Activated CD4-positive, CD25-positive, alpha-beta regulatory T cell (primary cell): ENCODE results near the gene MAP4K3.

Experiments
- DNase-seq, 4 experiments: peaks; one replicate each; lab custom pipeline; 2025; lab: John Stamatoyannopoulos, UW

MAP4K3 gene

DNA sequence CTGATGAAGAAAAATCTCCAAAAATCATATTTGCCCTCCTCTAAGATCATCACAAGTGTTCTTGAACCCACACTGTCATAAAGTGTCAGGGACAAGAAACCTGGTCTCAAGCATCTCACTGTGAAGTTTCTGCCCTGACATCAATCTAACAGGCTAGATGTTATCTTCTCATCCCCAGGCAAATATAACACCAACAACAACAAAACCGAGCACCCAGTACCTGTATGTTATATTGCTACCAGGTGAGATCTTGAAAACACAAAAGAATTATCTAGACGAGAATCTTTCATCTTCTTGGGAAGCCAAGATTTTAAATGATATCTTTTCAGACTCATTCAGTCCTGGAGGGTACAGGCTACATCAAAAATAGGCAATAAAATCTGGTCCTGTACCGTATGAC lies 8.8 kb upstream of the MAP4K3 start:
- no peak for DNase-seq

DNA sequence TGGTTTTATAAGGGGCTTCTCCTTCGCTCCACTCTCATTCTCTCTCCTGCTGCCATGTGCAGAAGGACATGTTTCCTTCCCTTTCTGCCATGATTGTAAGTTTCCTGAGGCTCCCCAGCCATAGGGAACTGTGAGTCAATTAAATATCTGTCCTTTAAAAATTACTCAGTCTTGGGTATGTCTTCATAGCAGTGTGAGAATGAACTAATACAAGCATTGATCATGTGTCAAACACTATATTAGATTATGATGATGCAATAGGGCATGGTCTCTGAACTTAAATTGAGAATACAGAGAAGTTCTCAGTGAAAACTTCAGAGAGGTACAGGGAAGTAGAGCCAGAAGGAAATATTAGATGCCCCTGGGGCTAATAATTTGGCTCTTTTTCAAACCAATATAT lies 5.9 kb upstream of the MAP4K3 start:
- no peak for DNase-seq

DNA sequence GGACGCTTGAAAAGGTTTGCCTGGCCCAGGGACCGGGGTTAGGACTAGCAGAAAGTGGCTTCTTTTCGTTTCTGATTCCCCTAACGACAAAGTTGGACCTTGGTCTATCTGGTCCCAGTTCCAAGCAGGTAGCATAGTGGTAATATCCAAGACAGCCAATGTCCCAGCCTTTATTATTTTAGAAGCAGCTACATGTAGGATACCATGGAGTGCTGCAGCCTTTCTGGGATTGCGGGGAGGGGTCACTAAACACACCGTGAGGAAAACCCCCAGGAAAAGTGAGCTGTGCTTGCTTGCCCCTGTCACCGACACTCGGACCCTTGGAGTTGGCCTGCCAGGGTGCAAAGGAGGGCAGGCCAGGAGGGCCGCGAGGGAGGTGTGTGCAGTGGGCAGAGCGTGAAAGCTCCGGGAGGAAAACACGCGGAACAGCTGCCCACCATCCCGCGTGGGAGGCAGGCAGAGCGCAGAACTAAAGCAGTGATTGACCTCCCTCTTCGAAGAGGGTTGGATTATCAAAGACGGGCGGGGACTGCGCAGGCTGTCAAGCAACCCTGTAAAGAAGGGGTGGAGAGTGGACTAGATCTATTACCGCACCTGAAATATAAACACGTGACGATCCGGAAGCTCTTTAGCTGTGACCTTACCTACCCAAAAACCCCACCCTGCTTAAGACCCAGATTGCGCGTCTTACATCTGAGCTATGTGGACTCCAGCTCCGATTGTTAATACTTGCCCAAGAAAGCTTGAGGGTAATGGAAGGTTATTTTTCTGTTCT lies 624 bp upstream of the MAP4K3 start:
- peak in 2 of 4 experiments; percentile 2 to 5 for DNase-seq

DNA sequence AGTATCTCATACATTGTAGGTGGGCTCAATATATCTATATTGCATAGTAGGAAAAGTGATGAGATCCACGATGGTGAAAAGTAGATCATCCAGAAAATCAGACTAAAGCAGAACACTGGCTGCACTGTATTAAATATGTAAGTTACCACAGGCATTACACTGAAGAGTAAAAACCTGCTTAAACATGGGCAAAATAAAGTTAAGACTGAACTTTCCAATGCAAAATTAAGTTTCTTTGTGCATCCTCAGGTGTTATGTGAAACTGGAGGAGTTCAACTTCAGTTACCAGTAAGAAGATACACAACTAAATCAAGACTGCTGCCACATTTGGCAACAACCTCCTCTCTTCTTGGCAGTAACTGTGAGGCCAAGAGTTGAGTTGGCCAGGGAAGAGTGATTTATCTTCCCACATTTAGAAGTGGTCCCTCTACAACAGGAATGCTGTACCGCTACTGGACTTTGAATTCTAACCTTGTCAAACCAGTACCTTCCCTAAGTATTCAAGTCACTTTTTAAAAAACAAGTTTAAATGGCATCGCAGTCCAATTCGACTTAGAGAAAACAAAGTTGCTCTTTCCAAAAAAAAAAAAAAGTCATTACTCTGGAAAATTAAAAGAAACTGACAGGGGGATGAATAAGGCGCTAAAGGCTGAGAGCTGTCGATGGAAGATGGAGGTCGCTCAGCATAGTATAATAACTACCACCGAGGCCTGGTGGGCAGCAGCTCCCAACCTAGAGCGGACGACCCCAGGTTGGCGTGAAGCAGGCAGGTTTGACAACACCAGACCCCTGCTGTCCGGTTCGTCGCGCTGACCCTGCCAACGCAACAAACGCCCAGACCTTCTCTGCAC lies 1.1 kb downstream of the MAP4K3 start:
- peak in 1 of 4 experiments; percentile 2 for DNase-seq

DNA sequence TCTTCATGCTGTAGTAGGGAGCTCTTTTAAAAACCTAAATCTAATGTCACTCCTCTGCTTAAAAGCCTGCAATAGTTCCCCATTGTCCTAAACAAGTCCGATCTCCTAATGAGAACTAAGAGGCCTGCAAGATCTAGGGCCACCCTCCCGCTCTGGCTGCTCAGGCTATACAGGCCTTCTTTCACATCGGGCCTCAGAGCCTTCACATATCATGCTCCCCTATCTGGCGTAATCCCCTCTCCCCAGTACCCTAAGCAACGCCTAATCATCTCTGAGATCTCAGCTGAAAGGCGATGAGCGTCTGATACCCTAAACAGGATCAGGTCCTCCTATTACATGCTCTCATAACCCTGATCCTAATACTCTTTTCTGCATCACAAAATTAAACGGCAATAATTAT lies 1.9 kb downstream of the MAP4K3 start:
- no peak for DNase-seq

GRCh38 chr2:39434233-39434897 lies 2.7 kb downstream of the MAP4K3 start:
- DNase-seq = no peak

DNA sequence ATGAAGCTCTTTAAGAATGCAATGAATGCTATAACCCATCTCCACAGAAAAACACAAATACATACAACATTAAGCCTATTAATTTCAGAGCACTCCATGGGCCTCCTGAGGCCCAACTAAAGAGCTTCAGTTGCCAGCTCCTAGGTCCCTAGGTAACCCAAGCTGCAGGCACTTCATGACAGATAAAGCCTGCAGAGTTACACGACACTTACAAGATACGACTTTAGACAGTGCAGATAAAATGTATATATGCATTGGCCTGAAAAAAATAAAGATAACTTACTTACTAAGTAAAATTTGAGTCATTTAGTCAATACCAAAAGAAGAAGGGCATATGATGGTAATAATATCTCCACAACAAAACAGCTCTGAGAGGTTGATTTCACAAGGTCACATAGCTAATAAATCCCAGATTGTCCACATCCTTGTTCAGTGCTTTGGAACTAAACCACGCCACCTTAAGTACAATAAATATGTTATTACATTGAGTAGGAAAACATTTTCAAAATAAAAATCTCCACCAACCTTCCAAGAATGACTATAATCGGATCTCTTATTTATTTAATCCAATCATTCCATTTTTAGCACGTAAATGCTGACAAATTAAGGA lies 3.4 kb downstream of the MAP4K3 start:
- DNase-seq = no peak

DNA sequence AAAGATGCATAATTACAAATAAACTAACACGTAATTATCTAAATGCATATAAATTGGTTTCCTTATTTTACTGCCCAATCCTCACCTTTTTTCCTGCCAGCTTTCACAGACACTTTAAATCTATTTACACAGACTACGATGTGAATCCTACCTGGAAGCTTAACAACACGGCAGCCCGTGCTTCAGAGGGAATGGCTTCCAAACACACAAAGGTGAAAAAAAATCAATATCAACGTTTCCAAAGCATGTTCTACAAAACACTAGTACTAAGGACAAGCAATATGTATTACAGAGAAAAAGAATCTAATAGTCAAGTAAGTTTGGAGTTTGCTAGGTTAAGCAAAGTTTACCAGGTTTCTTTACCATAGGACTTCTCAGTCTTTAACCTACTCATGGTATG lies 4.4 kb downstream of the MAP4K3 start:
- DNase-seq = no peak

- no peak for DNase-seq
Observed at GRCh38 chr2:39431592-39432316, 5.3 kb downstream of the MAP4K3 start.

DNA sequence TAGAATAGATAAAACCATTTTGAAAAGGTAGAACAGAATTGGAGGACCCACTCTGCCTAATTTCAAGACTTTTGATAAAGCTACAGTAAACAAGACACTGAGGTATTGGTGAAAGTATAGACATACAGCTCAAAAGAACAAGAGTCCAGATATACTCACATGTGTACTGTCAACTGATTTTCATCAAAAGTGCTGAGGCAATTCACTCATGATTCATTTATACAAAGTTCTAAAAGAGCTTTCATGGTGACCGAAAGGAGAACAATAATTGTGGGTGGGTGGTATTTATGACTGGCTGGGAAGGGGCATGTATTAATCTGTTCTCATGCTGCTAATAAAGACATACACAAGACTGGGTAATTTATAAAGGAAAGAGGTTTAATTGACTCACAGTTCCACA lies 7.3 kb downstream of the MAP4K3 start:
- DNase-seq = no peak

DNA sequence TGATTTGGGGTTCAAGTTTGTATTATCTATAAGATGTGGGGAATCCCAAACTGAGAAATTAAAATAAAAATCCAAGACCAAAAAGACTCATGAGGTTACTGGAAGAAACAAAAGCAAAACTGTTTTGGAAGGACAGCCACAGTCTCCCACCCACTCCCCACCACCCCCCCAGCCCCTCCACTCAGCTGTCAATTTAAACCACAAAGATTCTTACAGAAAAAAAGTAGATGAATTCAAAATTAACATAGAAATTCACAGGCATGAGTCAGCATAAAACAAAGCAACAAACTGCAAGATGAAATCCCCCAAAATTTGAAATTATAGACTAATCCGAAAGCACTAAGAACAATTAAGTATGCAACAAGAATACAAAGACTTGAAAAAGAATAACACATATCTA lies 12.1 kb downstream of the MAP4K3 start:
- no peak for DNase-seq

DNA sequence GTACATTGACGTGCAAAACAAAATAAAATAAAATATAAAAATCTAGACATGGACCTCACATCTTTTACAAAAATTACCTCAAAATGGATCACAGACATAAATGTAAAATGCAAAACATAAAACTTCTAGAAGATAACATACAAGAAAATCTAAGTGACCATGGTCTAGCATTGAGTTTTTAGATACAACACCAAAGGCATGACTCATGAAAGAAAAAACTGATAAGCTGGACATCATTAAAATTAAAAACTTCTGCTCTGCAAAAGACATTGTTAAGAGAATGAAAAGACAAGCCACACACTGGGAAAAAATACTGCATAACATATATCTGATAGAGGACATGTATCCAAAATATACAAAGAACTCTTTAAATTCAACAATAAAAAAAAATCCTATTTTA lies 14.4 kb downstream of the MAP4K3 start:
- DNase-seq = no peak

DNA sequence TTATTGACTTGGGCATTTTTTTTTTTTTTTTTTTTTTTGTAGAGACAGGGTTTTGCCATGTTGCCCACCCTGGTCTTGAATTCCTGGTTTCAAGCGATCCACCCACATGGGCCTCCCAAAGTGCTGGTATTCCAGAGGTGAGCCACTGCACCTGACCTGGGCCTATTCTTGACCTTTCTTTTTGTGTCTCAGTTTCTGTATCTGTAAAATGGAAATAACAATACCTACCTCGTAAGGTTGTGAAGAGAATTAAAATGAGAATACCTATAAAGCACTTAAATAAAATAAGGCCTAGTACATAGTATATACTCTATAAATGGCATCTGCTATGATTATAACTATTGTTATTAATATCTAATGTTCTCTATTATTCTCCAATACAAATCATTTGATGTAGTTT lies 15.7 kb downstream of the MAP4K3 start:
- DNase-seq = no peak

- DNase-seq = no peak
Observed at GRCh38 chr2:39419282-39420223, 17.5 kb downstream of the MAP4K3 start.

DNA sequence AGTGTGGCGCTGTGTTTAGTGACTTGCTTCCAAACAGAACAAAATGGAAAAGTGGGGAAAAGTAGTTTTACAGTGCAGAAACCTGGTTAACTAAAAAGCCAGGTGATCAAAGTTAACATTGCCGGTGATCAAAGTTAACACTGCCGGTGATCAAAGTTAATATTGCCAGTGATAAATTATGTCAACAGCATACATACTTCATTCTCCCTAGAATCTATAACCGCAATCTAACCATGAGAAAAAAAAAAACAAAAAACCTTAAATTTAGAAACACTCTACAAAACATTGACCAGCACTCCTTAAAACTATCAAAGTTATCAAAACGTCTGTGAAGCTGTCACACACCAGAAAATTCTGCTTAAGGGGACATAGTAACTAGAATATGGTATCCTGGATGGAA lies 18.6 kb downstream of the MAP4K3 start:
- DNase-seq = no peak

GRCh38 chr2:39416140-39416539 lies 20.9 kb downstream of the MAP4K3 start:
- no peak for DNase-seq

GRCh38 chr2:39413063-39413737 lies 23.9 kb downstream of the MAP4K3 start:
- DNase-seq = no peak

DNA sequence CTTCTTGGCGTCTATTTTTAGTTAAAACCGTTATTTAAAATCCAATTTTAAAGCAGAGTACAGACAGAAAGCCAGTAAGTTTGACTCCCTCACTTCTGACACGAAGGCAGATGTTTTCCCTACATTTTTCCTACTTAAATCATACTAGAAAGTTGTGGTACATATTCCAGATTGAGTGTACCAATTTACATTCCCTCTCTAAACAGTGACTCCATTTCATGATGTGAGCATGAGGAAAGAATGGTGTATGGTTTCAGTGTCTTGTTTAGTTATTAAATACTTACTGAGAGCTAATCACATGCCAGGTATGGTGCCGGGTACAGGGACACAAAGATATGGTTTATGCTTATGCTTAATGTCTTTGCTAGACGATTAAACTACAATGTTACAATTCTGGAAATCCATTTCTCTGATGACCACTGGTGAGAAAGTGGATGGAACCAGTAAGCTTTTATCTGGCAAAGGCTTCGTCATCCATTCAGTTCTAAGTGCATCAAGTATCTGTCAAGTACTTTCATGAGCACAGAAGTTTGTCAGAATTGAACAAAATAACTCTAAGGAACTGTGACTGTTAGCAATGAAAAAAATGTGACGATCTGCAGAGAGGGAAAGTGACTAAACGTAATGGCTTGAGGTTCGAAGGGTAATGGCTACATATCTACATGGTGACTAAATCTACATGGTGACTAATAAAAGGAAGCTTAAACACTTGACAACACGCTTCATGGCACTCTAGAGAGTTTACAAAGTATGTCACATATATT lies 25.7 kb downstream of the MAP4K3 start:
- DNase-seq = no peak

DNA sequence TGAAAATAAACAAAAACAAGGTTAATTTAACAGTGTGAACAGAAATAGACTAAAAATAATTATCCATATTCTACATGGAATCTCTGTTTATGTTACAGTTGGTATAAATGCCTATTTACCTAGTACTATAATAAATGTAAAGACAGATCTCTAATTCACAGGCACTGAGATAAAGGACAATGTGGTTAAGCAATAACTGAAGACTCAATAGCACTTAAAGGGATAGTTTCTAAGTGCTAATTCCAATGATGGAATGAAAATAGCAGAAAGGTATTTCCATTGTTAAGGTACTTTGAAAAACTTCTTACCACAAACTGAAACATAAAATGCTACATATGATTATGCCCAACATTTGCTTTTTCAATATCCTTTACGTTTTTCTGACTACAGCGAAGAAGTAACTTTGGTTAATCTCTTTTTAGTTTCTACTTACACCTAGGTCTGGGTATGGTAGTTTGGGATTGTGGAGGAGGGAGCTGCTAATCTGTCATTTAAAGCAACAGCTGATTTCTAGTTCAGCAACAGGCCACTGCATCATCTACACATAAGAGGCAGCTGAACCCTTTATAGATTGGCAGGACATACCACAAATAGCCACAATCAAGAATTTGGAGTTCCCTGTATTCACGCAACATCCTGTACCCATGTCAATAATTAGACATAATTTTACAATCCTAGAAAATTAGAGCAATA lies 27.2 kb downstream of the MAP4K3 start:
- no peak for DNase-seq
